Heart left ventricle (tissue), 13 donors: ENCODE results near the gene ABLIM1.

ENCODE experiments used
- CTCF ChIP-seq, 12 donors: fragments of 200-600 bp; sonication (generic) in 4 of 12; IDR thresholded peaks; one replicate each; pipeline versions ENCODE4 v1.5.0 to v1.8.0; 2018 to 2022; ENCODE audit warnings: antibody characterized with exemption in 12 of 12, mild to moderate bottlenecking in 5 of 12
- POLR2A ChIP-seq, 2 donors: fragments of 450-650 bp; IDR thresholded peaks; one replicate each; pipeline ENCODE4 v1.6.1; 2017; ENCODE audit warnings: antibody characterized with exemption in 2 of 2, mild to moderate bottlenecking in 2 of 2, moderate library complexity in 2 of 2
- donor health status: ischemic (EF 13 %, LVEDD 7.1; RV severe dilation, severe dysfunction).
- donor health status: DM: no; HTN: yes; CAD: no.
- donor health status: DM: no; HTN: no; CAD: no.
- donor health status: ischemic (EF 25% LVEDD 6.9; RV normal size, moderate dysfunction).
- donor health status: ischemic (EF 25% LVEDD 5.7; RV mildly dilated, moderate dysfunction).
- donor health status: ischemic (EF 35%, LVEDD 5.7; RV mildly dilated, moderate dysfunction).
- donor health status: nonischemic (EF 11% LVEDD 7.7; RV severe dilation, severe dysfunction).
- donor health status: DM: yes; HTN: yes; CAD: no.
- donor health status: PGD.
- donor health status: ischemic (EF 29% LVEDD 5.4; RV normal size, mild dysfunction).
- donor health status: nonischemic (EF 23%, LVEDD 6.1; RV moderate dilation, normal function).

- TF ChIP-seq CTCF (IDR thresholded peaks at IDR 0.05) (no peak), POLR2A (IDR thresholded peaks at IDR 0.05) (no peak)
Measured at GRCh38 chr10:114557854-114558253, 100.2 kb downstream of the ABLIM1 start.
